ENCODE measurements around the gene CSK.

The CSK gene

DNA sequence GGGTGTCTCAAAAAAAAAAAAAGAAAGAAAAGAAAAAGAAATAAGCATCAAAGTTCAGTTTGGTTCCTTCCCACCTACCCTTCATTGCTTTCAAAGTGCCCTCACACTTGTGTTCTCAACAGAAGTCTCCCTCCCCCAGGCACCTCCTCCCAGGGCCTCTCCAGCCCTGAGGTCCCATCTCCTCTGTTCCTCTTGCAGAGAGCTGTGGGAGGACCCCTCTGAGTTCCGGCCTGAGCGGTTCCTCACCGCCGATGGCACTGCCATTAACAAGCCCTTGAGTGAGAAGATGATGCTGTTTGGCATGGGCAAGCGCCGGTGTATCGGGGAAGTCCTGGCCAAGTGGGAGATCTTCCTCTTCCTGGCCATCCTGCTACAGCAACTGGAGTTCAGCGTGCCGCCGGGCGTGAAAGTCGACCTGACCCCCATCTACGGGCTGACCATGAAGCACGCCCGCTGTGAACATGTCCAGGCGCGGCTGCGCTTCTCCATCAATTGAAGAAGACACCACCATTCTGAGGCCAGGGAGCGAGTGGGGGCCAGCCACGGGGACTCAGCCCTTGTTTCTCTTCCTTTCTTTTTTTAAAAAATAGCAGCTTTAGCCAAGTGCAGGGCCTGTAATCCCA is 27.2 kb upstream of the CSK start:
- Histone ChIP-seq H3K4me1 (ENCODE audit: control insufficient read depth, insufficient read depth, low read length) (no peaks in the 10 kb centered on the region), H3K4me3 (ENCODE audit: low read depth, low read length) (no peak overlapping the region), H3K27me3 (ENCODE audit: control insufficient read depth, insufficient read depth, low read length) (no peaks in the 10 kb centered on the region), H3K9ac (ENCODE audit: low read depth, low read length) (no peak overlapping the region), H3K9me3 (ENCODE audit: control insufficient read depth, insufficient read depth, low read length) (no peaks in the 10 kb centered on the region), H3K36me3 (ENCODE audit: control insufficient read depth, insufficient read depth, low read length) (no peaks in the 10 kb centered on the region)

DNA sequence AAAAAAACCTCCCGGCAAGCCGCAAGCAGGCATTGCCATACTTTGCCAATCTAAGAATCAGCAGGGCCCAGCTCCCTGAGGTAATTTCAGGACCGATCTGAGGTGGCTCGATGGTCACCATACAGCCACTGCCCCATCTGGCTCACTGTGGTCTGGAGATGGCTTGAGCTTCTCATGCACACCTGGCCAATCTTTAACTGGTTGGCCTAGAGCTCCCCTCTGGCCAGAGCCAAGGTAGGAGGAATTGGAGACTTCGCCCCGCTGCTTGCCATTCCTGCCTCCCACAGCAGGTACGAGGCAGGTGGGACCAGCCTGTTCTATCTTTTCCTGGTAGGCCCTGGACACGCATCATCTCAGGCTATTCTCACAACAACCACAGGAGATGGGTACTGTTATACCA is 23.1 kb upstream of the CSK start:
- Histone ChIP-seq H3K9me3 (ENCODE audit: control insufficient read depth, insufficient read depth, low read length) (no peaks in the 10 kb centered on the region), H3K4me1 (ENCODE audit: control insufficient read depth, insufficient read depth, low read length) (no peaks in the 10 kb centered on the region), H3K9ac (ENCODE audit: low read depth, low read length) (no peak overlapping the region), H3K4me3 (ENCODE audit: low read depth, low read length) (no peak overlapping the region), H3K36me3 (ENCODE audit: control insufficient read depth, insufficient read depth, low read length) (no peaks in the 10 kb centered on the region), H3K27me3 (ENCODE audit: control insufficient read depth, insufficient read depth, low read length) (no peaks in the 10 kb centered on the region)

- no peak overlapping the region for H3K9ac ChIP-seq (ENCODE audit: low read depth, low read length)
Measured at GRCh38 chr15:74762791-74763150, 19.1 kb upstream of the CSK start.

DNA sequence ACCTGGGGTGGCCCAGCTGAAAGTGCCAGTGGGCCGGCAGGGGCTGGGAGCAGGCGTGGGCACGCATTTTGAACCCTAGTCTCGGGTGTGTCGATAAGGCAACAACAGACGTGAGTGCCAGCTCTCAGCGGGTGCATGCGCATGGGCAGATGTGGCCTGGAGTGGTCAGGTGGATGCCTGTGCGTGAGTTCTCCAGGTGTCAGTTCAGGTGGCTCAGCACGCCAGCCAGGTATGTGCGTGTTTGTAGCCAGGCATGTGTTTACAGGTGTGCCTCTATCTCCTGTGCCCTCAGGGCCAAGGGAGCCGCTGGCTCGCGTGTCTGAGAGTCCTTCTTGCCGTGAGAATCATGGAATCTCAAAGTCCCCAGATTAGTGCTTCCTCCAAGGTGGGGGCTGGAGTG is 18.5 kb upstream of the CSK start:
- no peak overlapping the region for H3K4me3 ChIP-seq (ENCODE audit: low read depth, low read length)
- H3K36me3 ChIP-seq (ENCODE audit: control insufficient read depth, insufficient read depth, low read length), result no peaks in the 10 kb centered on the region
- no peaks in the 10 kb centered on the region for H3K9me3 ChIP-seq (ENCODE audit: control insufficient read depth, insufficient read depth, low read length)
- H3K4me1 ChIP-seq (ENCODE audit: control insufficient read depth, insufficient read depth, low read length), result no peaks in the 10 kb centered on the region
- H3K9ac ChIP-seq (ENCODE audit: low read depth, low read length), result no peak overlapping the region
- no peaks in the 10 kb centered on the region for H3K27me3 ChIP-seq (ENCODE audit: control insufficient read depth, insufficient read depth, low read length)

More at GRCh38 chr15:74762791-74763150, 19.1 kb upstream of the CSK start:
- no peaks in the 10 kb centered on the region for H3K27me3 ChIP-seq (ENCODE audit: control insufficient read depth, insufficient read depth, low read length)
- no peaks in the 10 kb centered on the region for H3K4me1 ChIP-seq (ENCODE audit: control insufficient read depth, insufficient read depth, low read length)
- H3K36me3 ChIP-seq (ENCODE audit: control insufficient read depth, insufficient read depth, low read length), result no peaks in the 10 kb centered on the region
- no peaks in the 10 kb centered on the region for H3K9me3 ChIP-seq (ENCODE audit: control insufficient read depth, insufficient read depth, low read length)
- H3K4me3 ChIP-seq (ENCODE audit: low read depth, low read length), result peak overlapping the region; percentile 10

- Histone ChIP-seq H3K4me3 (ENCODE audit: low read depth, low read length) (no peak overlapping the region), H3K36me3 (ENCODE audit: control insufficient read depth, insufficient read depth, low read length) (no peaks in the 10 kb centered on the region), H3K4me1 (ENCODE audit: control insufficient read depth, insufficient read depth, low read length) (peaks cover 4% of the 10 kb centered on the region), H3K9ac (ENCODE audit: low read depth, low read length) (no peak overlapping the region), H3K27me3 (ENCODE audit: control insufficient read depth, insufficient read depth, low read length) (peaks cover 10% of the 10 kb centered on the region), H3K9me3 (ENCODE audit: control insufficient read depth, insufficient read depth, low read length) (no peaks in the 10 kb centered on the region)
Measured at GRCh38 chr15:74767167-74768098, 14.4 kb upstream of the CSK start.

DNA sequence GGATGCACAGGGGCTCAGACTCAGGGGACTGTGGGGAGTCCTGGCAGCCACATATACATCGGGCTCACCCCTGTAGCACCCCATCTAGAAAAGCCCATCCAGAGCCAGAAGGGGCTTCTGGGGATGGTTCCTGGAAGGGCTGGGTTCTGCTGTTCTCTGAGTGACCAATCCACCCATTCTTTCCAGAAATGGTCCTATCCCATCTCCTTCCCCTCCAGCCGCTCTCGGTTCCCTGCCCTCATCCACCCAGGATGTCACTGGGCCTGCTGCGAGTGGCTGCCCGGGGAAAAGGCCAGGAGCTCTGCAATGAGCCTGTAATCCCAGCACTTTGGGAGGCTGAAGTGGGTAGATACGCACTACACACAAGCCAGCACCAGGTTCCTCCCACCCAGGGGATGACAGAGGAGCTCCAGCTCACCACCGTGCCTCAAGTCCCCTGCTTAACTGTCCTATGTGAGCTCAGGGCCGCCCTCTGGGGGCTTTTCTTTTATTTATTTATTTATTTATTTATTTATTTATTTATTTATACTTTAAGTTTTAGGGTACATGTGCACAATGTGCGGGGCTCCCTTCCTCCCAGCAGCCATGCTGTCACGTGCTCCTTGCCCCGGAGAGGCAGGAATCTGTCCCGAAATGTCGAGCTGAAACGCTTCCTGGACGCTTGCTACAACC is 13.6 kb upstream of the CSK start:
- Histone ChIP-seq H3K9me3 (ENCODE audit: control insufficient read depth, insufficient read depth, low read length) (no peaks in the 10 kb centered on the region), H3K9ac (ENCODE audit: low read depth, low read length) (no peak overlapping the region), H3K36me3 (ENCODE audit: control insufficient read depth, insufficient read depth, low read length) (no peaks in the 10 kb centered on the region), H3K4me1 (ENCODE audit: control insufficient read depth, insufficient read depth, low read length) (peaks cover 7% of the 10 kb centered on the region), H3K4me3 (ENCODE audit: low read depth, low read length) (no peak overlapping the region), H3K27me3 (ENCODE audit: control insufficient read depth, insufficient read depth, low read length) (peaks cover 10% of the 10 kb centered on the region)

DNA sequence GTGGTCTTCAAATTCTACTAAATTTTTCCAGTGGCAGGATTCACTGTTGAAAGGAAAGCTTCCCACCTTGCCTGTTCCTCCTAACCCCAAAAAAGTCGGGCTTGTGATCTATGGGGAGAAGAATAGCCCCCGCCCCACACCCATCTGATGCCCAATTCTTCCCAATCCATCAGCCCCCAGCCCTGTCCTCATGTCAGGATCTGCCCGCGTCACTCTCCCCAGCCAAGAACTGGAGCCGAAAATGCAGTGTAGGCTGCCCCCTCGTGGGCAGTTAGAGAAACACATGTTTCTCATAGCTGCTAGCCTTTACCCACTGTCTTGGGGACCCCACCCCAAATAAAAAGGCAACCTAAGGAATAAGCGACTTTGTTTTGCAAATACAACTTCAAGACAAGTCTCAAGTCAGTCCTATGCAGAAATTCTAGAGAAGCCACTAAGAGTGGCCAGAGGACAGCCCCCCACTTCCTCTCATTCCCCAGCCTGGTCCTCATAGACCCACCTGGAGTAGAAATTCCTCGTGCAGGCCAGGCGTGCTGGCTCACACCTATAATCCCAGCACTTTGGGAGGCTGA is 13.0 kb upstream of the CSK start:
- H3K9ac ChIP-seq (ENCODE audit: low read depth, low read length), result no peak overlapping the region
- no peak overlapping the region for H3K4me3 ChIP-seq (ENCODE audit: low read depth, low read length)
- H3K27me3 ChIP-seq (ENCODE audit: control insufficient read depth, insufficient read depth, low read length), result peaks cover 10% of the 10 kb centered on the region
- no peaks in the 10 kb centered on the region for H3K9me3 ChIP-seq (ENCODE audit: control insufficient read depth, insufficient read depth, low read length)
- H3K4me1 ChIP-seq (ENCODE audit: control insufficient read depth, insufficient read depth, low read length), result peaks cover 12% of the 10 kb centered on the region
- H3K36me3 ChIP-seq (ENCODE audit: control insufficient read depth, insufficient read depth, low read length), result no peaks in the 10 kb centered on the region

DNA sequence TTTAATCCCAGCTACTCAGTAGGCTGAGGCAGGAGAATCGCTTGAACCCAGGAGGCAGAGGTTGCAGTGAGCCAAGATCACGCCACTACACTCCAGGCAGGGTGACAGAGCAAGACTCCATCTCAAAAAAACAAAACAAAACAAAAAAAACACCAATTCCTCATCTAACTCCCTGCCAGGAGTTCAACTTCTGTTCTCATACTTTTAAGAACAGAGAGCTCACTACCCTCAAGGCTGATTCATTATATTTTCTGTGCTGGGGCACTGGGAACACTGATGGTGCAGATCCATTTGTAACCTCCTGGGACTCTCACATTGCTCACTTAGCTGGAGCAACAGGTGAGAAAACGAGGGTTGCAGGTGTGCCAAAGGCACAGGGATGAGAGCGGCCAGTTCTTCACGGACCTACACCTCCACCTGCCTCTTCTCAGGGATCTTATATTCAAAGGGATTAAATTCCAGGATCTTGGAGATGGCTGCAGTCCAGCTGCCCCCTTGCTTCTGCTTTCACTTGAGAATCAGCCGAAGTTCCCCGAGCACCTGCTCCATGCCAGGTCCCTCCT is 12.3 kb upstream of the CSK start:
- H3K4me1 ChIP-seq (ENCODE audit: control insufficient read depth, insufficient read depth, low read length), result peaks cover 12% of the 10 kb centered on the region
- no peak overlapping the region for H3K4me3 ChIP-seq (ENCODE audit: low read depth, low read length)
- H3K27me3 ChIP-seq (ENCODE audit: control insufficient read depth, insufficient read depth, low read length), result peaks cover 12% of the 10 kb centered on the region
- no peak overlapping the region for H3K9ac ChIP-seq (ENCODE audit: low read depth, low read length)
- H3K9me3 ChIP-seq (ENCODE audit: control insufficient read depth, insufficient read depth, low read length), result no peaks in the 10 kb centered on the region
- H3K36me3 ChIP-seq (ENCODE audit: control insufficient read depth, insufficient read depth, low read length), result no peaks in the 10 kb centered on the region

DNA sequence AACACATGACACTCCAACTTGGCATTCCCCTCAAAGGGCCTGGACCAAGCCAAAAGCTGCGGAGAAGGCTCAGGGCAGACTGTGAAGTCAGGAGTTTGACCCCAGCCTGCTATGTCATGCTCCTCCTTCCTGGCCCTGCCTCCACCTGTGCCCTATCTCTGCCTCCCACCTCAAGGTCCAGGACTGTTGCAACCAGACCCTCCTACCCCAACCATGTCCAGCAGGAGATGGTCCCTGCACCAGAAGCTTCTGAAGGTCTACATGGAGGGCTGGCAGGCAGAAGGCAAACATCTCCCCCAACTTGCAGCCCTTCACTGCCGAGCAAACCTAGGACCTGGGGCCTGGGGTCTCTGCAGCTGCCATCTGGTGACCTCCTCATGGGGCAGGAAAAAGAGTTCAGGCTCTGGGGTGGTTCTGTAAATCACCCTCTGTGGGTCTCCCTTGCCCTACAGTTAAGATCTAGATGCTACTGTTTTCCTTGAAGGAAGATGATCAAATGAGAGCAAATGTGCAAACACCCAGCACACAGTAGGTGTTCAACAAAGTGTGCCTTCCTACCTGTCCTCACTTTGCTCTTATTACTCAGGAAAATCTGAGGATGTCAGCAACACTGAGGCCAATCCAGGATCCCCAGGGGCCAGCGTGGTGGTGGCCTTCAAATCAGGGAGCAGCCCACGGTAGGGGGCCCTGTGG is 11.5 kb upstream of the CSK start:
- Histone ChIP-seq H3K9me3 (ENCODE audit: control insufficient read depth, insufficient read depth, low read length) (no peaks in the 10 kb centered on the region), H3K4me3 (ENCODE audit: low read depth, low read length) (no peak overlapping the region), H3K4me1 (ENCODE audit: control insufficient read depth, insufficient read depth, low read length) (peaks cover 12% of the 10 kb centered on the region), H3K27me3 (ENCODE audit: control insufficient read depth, insufficient read depth, low read length) (peaks cover 18% of the 10 kb centered on the region), H3K36me3 (ENCODE audit: control insufficient read depth, insufficient read depth, low read length) (no peaks in the 10 kb centered on the region), H3K9ac (ENCODE audit: low read depth, low read length) (no peak overlapping the region)

DNA sequence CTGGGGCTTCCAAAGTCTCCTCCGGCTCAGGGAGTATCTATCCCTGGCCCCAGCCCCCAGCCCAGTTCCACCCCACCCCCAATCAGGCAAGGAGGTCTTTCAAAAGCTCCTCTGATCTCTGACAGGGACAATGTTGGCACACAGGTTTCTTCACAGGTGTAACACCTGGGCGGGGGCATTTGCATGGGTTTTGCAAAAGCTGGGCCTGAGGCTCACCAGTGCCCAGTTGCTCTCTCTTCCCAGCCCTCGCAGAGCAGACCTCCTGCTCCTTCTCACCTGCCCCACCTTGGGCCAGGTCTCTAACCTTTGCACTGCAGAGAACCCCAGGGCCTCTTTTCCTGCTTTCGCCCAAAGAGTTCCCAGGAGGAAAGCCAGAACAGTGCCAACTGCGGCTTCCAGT is 8.6 kb upstream of the CSK start:
- H3K27me3 ChIP-seq (ENCODE audit: control insufficient read depth, insufficient read depth, low read length), result peaks cover 24% of the 10 kb centered on the region
- H3K4me1 ChIP-seq (ENCODE audit: control insufficient read depth, insufficient read depth, low read length), result peaks cover 12% of the 10 kb centered on the region
- H3K9me3 ChIP-seq (ENCODE audit: control insufficient read depth, insufficient read depth, low read length), result no peaks in the 10 kb centered on the region
- no peaks in the 10 kb centered on the region for H3K36me3 ChIP-seq (ENCODE audit: control insufficient read depth, insufficient read depth, low read length)
- no peak overlapping the region for H3K4me3 ChIP-seq (ENCODE audit: low read depth, low read length)
- H3K9ac ChIP-seq (ENCODE audit: low read depth, low read length), result no peak overlapping the region

GRCh38 chr15:74773731-74774252 is 8.1 kb upstream of the CSK start:
- Histone ChIP-seq H3K4me1 (ENCODE audit: control insufficient read depth, insufficient read depth, low read length) (peaks cover 12% of the 10 kb centered on the region), H3K27me3 (ENCODE audit: control insufficient read depth, insufficient read depth, low read length) (peaks cover 24% of the 10 kb centered on the region), H3K9me3 (ENCODE audit: control insufficient read depth, insufficient read depth, low read length) (no peaks in the 10 kb centered on the region), H3K9ac (ENCODE audit: low read depth, low read length) (no peak overlapping the region), H3K4me3 (ENCODE audit: low read depth, low read length) (no peak overlapping the region), H3K36me3 (ENCODE audit: control insufficient read depth, insufficient read depth, low read length) (no peaks in the 10 kb centered on the region)
